HL-60 (cell line): ENCODE results near the gene UROD.

ENCODE experiments used
- CTCF ChIP-seq: IDR thresholded peaks from one replicate; pipeline ENCODE4 v1.5.1; 2011; ENCODE audit warnings: low read length, control low read depth, inconsistent platforms; ENCODE audit not compliant: insufficient read depth
- GABPA ChIP-seq: IDR thresholded peaks from 2 replicates; pipeline ENCODE4 v1.6.1; 2012; ENCODE audit warnings: low read depth
- REST ChIP-seq: IDR thresholded peaks from 2 replicates; pipeline ENCODE4 v1.6.1; 2012; ENCODE audit warnings: low read depth; ENCODE audit not compliant: insufficient replicate concordance

GRCh38 chr1:45023663-45024062, 11.6 kb downstream of the UROD start:
- TF ChIP-seq REST (no peak), CTCF (no peak), GABPA (no peak)
